Measurements from ENCODE around the gene GALNTL6. TPM values are rescaled to one million over a fixed set of nuclear protein-coding genes. Genes with fewer than 3 reads are reported as not detected.

The GALNTL6 gene
- total and polyA plus RNA-seq, 9 of the 15 experiments (the other 6 are each of a cell fraction or from before 2014, with no cell fraction given): 0.18 to 0.50 (median 0.29) TPM

DNA sequence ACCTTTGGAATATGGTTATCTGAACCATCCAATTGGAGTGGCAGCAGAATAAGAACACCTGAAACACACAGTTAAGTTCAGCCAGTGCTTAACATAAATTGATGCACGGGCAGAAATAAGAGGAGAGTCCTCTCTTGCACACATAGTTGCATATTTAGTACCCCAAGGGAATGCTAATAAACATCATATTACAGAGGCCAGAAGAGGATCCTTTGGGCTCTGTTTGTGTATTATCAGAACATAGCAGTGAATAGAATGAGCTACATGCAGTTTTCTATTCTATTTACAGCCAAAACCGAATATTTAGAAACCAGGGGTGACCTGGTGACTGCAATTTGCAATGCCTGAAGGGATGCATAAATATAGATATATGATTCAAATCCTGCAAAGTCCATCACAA lies 1054.6 kb downstream of the GALNTL6 start:
- in situ Hi-C loops (cut with MboI): no loop called here
- TF ChIP-seq RBM25 (IDR thresholded peaks at IDR 0.05; ENCODE audit: low read depth, low read length, severe bottlenecking) (no peak), KLF10 (CRISPR knock-in tag; IDR thresholded peaks at IDR 0.05) (no peak), BCOR (IDR thresholded peaks at IDR 0.05) (no peak), SRSF7 (optimal IDR thresholded peaks at IDR 0.05; ENCODE audit: low read depth, low read length) (no peak), ZNF79 (CRISPR knock-in tag; IDR thresholded peaks at IDR 0.05; ENCODE audit: low read depth) (no peak), HOXB6 (CRISPR knock-in tag; IDR thresholded peaks at IDR 0.05; ENCODE audit: borderline replicate concordance) (no peak), HDAC6 (IDR thresholded peaks at IDR 0.05; ENCODE audit: low read depth, low read length) (no peak), DDX20 (tag; IDR thresholded peaks at IDR 0.05; ENCODE audit: low read depth) (no peak), MTA2 (IDR thresholded peaks at IDR 0.05; ENCODE audit: low read depth) (no peak), RBM34 (IDR thresholded peaks at IDR 0.05; ENCODE audit: borderline replicate concordance, insufficient read depth, low read length) (no peak)
- TF ChIP-seq, protein P1, sequence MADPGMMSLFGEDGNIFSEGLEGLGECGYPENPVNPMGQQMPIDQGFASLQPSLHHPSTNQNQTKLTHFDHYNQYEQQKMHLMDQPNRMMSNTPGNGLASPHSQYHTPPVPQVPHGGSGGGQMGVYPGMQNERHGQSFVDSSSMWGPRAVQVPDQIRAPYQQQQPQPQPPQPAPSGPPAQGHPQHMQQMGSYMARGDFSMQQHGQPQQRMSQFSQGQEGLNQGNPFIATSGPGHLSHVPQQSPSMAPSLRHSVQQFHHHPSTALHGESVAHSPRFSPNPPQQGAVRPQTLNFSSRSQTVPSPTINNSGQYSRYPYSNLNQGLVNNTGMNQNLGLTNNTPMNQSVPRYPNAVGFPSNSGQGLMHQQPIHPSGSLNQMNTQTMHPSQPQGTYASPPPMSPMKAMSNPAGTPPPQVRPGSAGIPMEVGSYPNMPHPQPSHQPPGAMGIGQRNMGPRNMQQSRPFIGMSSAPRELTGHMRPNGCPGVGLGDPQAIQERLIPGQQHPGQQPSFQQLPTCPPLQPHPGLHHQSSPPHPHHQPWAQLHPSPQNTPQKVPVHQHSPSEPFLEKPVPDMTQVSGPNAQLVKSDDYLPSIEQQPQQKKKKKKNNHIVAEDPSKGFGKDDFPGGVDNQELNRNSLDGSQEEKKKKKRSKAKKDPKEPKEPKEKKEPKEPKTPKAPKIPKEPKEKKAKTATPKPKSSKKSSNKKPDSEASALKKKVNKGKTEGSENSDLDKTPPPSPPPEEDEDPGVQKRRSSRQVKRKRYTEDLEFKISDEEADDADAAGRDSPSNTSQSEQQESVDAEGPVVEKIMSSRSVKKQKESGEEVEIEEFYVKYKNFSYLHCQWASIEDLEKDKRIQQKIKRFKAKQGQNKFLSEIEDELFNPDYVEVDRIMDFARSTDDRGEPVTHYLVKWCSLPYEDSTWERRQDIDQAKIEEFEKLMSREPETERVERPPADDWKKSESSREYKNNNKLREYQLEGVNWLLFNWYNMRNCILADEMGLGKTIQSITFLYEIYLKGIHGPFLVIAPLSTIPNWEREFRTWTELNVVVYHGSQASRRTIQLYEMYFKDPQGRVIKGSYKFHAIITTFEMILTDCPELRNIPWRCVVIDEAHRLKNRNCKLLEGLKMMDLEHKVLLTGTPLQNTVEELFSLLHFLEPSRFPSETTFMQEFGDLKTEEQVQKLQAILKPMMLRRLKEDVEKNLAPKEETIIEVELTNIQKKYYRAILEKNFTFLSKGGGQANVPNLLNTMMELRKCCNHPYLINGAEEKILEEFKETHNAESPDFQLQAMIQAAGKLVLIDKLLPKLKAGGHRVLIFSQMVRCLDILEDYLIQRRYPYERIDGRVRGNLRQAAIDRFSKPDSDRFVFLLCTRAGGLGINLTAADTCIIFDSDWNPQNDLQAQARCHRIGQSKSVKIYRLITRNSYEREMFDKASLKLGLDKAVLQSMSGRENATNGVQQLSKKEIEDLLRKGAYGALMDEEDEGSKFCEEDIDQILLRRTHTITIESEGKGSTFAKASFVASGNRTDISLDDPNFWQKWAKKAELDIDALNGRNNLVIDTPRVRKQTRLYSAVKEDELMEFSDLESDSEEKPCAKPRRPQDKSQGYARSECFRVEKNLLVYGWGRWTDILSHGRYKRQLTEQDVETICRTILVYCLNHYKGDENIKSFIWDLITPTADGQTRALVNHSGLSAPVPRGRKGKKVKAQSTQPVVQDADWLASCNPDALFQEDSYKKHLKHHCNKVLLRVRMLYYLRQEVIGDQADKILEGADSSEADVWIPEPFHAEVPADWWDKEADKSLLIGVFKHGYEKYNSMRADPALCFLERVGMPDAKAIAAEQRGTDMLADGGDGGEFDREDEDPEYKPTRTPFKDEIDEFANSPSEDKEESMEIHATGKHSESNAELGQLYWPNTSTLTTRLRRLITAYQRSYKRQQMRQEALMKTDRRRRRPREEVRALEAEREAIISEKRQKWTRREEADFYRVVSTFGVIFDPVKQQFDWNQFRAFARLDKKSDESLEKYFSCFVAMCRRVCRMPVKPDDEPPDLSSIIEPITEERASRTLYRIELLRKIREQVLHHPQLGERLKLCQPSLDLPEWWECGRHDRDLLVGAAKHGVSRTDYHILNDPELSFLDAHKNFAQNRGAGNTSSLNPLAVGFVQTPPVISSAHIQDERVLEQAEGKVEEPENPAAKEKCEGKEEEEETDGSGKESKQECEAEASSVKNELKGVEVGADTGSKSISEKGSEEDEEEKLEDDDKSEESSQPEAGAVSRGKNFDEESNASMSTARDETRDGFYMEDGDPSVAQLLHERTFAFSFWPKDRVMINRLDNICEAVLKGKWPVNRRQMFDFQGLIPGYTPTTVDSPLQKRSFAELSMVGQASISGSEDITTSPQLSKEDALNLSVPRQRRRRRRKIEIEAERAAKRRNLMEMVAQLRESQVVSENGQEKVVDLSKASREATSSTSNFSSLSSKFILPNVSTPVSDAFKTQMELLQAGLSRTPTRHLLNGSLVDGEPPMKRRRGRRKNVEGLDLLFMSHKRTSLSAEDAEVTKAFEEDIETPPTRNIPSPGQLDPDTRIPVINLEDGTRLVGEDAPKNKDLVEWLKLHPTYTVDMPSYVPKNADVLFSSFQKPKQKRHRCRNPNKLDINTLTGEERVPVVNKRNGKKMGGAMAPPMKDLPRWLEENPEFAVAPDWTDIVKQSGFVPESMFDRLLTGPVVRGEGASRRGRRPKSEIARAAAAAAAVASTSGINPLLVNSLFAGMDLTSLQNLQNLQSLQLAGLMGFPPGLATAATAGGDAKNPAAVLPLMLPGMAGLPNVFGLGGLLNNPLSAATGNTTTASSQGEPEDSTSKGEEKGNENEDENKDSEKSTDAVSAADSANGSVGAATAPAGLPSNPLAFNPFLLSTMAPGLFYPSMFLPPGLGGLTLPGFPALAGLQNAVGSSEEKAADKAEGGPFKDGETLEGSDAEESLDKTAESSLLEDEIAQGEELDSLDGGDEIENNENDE (IDR thresholded peaks at IDR 0.05; ENCODE audit: low read depth, low read length): no peak
- TF ChIP-seq, protein P2, sequence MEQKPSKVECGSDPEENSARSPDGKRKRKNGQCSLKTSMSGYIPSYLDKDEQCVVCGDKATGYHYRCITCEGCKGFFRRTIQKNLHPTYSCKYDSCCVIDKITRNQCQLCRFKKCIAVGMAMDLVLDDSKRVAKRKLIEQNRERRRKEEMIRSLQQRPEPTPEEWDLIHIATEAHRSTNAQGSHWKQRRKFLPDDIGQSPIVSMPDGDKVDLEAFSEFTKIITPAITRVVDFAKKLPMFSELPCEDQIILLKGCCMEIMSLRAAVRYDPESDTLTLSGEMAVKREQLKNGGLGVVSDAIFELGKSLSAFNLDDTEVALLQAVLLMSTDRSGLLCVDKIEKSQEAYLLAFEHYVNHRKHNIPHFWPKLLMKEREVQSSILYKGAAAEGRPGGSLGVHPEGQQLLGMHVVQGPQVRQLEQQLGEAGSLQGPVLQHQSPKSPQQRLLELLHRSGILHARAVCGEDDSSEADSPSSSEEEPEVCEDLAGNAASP (IDR thresholded peaks at IDR 0.05): no peak

More for the DNA sequence above, 1054.6 kb downstream of the GALNTL6 start:
- ATAC-seq (no peak), DNase-seq (ENCODE audit: extremely low read depth in 1 of 4, low spot score in 3 of 4) (no peak), FAIRE-seq (no peak)
- Histone ChIP-seq H3K27me3 (ENCODE audit: control insufficient read depth in 2 of 2, insufficient read depth in 2 of 2, low read length in 2 of 2) (no peaks in the 10 kb centered on the region), H3K9me3 (replicated peaks; ENCODE audit: control insufficient read depth, insufficient read depth, low read depth, low read length) (0 out of 2 replicates have a peak, but pooled peaks cover 1% of the 10 kb centered on the region), H3K36me3 (ENCODE audit: control insufficient read depth, insufficient read depth, low read length) (no peaks in the 10 kb centered on the region), H3K4me2 (ENCODE audit: insufficient read depth, low read length) (no peak overlapping the region), H3K4me3 (no peak overlapping the region), H3K79me2 (ENCODE audit: control insufficient read depth, insufficient read depth, low read length) (no peaks in the 10 kb centered on the region), H4K20me1 (replicated peaks; ENCODE audit: control insufficient read depth, insufficient read depth, low read length) (no peaks in the 10 kb centered on the region), H3K9ac (ENCODE audit: insufficient read depth in 1 of 2, low read depth in 2 of 2, low read length in 2 of 2) (no peak overlapping the region), H3K4me1 (replicated peaks in 1 of 2; ENCODE audit: control insufficient read depth in 2 of 2, insufficient read depth in 2 of 2, low read length in 2 of 2) (no peaks in the 10 kb centered on the region), H2AFZ (ENCODE audit: low read depth, low read length) (no peak overlapping the region), H3K27ac (ENCODE audit: extremely low read depth, low read depth, low read length) (no peak overlapping the region), H3K9me1 (ENCODE audit: control insufficient read depth, insufficient read depth, low read length) (no peaks in the 10 kb centered on the region)
- WGBS (ENCODE audit: insufficient coverage, low coverage, missing lambda C conversion rate): 0% methylated on average over 2 of the region's 2 CpGs
- CTCF ChIA-PET (ENCODE audit: low intra/inter-chr PET ratio): no interaction called here
- POLR2A ChIA-PET: no interaction called here
- BruUV-seq (replicated peaks): no TSS peak
- intact Hi-C loops (cut with micrococcal nuclease): no loop called here

Data from K562 (cell line).